GM23338 (cell line): ENCODE measurements around the gene ITIH6.

Experiments
- CREB1 ChIP-seq: fragments of 250-450 bp; sonication (Bioruptor Pico); IDR thresholded peaks from 2 replicates; pipeline ENCODE4 v1.5.0; 2020; ENCODE audit warnings: low read depth, mild to moderate bottlenecking, moderate library complexity
- EZH2 ChIP-seq: fragments of 200-600 bp; sonication (generic); IDR thresholded peaks from one replicate; pipeline ENCODE4 v1.8.0; 2017; ENCODE audit warnings: antibody characterized with exemption, mild to moderate bottlenecking, low read depth; ENCODE audit not compliant: unreplicated experiment
- JUNB ChIP-seq: IDR thresholded peaks from one replicate; pipeline ENCODE4 v1.6.1; 2016; ENCODE audit warnings: antibody characterized with exemption; ENCODE audit not compliant: unreplicated experiment
- POLR2AphosphoS5 ChIP-seq: IDR thresholded peaks from 2 replicates; pipeline ENCODE4 v1.6.1; 2016; ENCODE audit warnings: antibody characterized with exemption, low read depth
- STAT1 ChIP-seq: IDR thresholded peaks from one replicate; pipeline ENCODE4 v1.6.1; 2016; ENCODE audit warnings: antibody characterized with exemption; ENCODE audit not compliant: unreplicated experiment
- ZNF114 ChIP-seq: fragments of 250-450 bp; sonication (Bioruptor Pico); IDR thresholded peaks from 2 replicates; pipeline ENCODE4 v1.5.0; 2020; ENCODE audit warnings: mild to moderate bottlenecking, moderate library complexity
- TF ChIP-seq, protein P1 (sequence below), 2 experiments: fragments of 200-600 bp in 1 of 2; sonication (generic) in 1 of 2; conservative IDR thresholded peaks; 2 replicates each; pipeline versions ENCODE4 v1.5.1 to v1.6.1; 2016 to 2017; ENCODE audit warnings: antibody characterized with exemption in 2 of 2, low read depth in 2 of 2, mild to moderate bottlenecking in 2 of 2, moderate library complexity in 1 of 2
- TF ChIP-seq, protein P2 (sequence below): IDR thresholded peaks from one replicate; pipeline ENCODE4 v1.6.1; 2018; ENCODE audit warnings: antibody characterized with exemption; ENCODE audit not compliant: unreplicated experiment
- TF ChIP-seq, protein P3 (sequence below): fragments of 250-450 bp; sonication (Bioruptor Pico); IDR thresholded peaks from 2 replicates; pipeline ENCODE4 v1.5.0; 2020; ENCODE audit warnings: mild to moderate bottlenecking, moderate library complexity

DNA sequence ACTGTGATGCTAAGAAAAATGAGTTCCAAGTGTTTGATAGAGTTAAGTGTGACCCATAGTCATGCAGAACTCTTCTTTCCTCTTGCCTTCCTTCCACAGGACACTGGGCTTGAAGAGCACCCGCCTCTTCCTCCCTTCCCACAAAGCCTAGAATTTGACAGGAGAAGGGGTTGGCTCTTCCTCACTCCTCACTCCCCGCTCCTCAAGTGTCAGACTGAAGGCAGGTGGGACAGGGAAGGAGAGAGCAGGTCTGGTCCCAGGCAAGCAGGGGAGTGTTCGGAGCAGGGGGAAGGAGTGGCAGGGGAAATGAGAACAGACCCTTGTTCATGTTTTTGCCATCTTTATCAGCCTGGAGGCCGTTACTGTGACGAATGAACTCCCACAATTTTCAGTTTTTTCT is 20.2 kb upstream of the ITIH6 start:
- TF ChIP-seq EZH2 = no peak
- TF ChIP-seq, protein P1, sequence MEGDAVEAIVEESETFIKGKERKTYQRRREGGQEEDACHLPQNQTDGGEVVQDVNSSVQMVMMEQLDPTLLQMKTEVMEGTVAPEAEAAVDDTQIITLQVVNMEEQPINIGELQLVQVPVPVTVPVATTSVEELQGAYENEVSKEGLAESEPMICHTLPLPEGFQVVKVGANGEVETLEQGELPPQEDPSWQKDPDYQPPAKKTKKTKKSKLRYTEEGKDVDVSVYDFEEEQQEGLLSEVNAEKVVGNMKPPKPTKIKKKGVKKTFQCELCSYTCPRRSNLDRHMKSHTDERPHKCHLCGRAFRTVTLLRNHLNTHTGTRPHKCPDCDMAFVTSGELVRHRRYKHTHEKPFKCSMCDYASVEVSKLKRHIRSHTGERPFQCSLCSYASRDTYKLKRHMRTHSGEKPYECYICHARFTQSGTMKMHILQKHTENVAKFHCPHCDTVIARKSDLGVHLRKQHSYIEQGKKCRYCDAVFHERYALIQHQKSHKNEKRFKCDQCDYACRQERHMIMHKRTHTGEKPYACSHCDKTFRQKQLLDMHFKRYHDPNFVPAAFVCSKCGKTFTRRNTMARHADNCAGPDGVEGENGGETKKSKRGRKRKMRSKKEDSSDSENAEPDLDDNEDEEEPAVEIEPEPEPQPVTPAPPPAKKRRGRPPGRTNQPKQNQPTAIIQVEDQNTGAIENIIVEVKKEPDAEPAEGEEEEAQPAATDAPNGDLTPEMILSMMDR (conservative IDR thresholded peaks at IDR 0.05; ENCODE audit: low read depth in 2 of 2) = no peak
- TF ChIP-seq ZNF114 (CRISPR knock-in tag) = no peak
- no peak for TF ChIP-seq POLR2AphosphoS5
- no peak for TF ChIP-seq STAT1
- no peak for TF ChIP-seq JUNB
- TF ChIP-seq CREB1 (CRISPR knock-in tag) = no peak
- TF ChIP-seq, protein P2, sequence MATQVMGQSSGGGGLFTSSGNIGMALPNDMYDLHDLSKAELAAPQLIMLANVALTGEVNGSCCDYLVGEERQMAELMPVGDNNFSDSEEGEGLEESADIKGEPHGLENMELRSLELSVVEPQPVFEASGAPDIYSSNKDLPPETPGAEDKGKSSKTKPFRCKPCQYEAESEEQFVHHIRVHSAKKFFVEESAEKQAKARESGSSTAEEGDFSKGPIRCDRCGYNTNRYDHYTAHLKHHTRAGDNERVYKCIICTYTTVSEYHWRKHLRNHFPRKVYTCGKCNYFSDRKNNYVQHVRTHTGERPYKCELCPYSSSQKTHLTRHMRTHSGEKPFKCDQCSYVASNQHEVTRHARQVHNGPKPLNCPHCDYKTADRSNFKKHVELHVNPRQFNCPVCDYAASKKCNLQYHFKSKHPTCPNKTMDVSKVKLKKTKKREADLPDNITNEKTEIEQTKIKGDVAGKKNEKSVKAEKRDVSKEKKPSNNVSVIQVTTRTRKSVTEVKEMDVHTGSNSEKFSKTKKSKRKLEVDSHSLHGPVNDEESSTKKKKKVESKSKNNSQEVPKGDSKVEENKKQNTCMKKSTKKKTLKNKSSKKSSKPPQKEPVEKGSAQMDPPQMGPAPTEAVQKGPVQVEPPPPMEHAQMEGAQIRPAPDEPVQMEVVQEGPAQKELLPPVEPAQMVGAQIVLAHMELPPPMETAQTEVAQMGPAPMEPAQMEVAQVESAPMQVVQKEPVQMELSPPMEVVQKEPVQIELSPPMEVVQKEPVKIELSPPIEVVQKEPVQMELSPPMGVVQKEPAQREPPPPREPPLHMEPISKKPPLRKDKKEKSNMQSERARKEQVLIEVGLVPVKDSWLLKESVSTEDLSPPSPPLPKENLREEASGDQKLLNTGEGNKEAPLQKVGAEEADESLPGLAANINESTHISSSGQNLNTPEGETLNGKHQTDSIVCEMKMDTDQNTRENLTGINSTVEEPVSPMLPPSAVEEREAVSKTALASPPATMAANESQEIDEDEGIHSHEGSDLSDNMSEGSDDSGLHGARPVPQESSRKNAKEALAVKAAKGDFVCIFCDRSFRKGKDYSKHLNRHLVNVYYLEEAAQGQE = no peak
- TF ChIP-seq, protein P3, sequence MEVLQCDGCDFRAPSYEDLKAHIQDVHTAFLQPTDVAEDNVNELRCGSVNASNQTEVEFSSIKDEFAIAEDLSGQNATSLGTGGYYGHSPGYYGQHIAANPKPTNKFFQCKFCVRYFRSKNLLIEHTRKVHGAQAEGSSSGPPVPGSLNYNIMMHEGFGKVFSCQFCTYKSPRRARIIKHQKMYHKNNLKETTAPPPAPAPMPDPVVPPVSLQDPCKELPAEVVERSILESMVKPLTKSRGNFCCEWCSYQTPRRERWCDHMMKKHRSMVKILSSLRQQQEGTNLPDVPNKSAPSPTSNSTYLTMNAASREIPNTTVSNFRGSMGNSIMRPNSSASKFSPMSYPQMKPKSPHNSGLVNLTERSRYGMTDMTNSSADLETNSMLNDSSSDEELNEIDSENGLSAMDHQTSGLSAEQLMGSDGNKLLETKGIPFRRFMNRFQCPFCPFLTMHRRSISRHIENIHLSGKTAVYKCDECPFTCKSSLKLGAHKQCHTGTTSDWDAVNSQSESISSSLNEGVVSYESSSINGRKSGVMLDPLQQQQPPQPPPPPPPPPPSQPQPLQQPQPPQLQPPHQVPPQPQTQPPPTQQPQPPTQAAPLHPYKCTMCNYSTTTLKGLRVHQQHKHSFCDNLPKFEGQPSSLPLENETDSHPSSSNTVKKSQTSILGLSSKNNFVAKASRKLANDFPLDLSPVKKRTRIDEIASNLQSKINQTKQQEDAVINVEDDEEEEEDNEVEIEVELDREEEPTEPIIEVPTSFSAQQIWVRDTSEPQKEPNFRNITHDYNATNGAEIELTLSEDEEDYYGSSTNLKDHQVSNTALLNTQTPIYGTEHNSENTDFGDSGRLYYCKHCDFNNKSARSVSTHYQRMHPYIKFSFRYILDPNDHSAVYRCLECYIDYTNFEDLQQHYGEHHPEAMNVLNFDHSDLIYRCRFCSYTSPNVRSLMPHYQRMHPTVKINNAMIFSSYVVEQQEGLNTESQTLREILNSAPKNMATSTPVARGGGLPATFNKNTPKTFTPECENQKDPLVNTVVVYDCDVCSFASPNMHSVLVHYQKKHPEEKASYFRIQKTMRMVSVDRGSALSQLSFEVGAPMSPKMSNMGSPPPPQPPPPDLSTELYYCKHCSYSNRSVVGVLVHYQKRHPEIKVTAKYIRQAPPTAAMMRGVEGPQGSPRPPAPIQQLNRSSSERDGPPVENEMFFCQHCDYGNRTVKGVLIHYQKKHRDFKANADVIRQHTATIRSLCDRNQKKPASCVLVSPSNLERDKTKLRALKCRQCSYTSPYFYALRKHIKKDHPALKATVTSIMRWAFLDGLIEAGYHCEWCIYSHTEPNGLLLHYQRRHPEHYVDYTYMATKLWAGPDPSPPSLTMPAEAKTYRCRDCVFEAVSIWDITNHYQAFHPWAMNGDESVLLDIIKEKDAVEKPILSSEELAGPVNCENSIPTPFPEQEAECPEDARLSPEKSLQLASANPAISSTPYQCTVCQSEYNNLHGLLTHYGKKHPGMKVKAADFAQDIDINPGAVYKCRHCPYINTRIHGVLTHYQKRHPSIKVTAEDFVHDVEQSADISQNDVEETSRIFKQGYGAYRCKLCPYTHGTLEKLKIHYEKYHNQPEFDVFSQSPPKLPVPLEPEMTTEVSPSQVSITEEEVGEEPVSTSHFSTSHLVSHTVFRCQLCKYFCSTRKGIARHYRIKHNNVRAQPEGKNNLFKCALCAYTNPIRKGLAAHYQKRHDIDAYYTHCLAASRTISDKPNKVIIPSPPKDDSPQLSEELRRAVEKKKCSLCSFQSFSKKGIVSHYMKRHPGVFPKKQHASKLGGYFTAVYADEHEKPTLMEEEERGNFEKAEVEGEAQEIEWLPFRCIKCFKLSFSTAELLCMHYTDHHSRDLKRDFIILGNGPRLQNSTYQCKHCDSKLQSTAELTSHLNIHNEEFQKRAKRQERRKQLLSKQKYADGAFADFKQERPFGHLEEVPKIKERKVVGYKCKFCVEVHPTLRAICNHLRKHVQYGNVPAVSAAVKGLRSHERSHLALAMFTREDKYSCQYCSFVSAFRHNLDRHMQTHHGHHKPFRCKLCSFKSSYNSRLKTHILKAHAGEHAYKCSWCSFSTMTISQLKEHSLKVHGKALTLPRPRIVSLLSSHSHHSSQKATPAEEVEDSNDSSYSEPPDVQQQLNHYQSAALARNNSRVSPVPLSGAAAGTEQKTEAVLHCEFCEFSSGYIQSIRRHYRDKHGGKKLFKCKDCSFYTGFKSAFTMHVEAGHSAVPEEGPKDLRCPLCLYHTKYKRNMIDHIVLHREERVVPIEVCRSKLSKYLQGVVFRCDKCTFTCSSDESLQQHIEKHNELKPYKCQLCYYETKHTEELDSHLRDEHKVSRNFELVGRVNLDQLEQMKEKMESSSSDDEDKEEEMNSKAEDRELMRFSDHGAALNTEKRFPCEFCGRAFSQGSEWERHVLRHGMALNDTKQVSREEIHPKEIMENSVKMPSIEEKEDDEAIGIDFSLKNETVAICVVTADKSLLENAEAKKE (CRISPR knock-in tag) = no peak
